ENCODE measurements around the gene ZNF467.

Gene ZNF467

GRCh38 chr7:149804106-149804505, 30.7 kb upstream of the ZNF467 start:
- no peak for DNase-seq

DNA sequence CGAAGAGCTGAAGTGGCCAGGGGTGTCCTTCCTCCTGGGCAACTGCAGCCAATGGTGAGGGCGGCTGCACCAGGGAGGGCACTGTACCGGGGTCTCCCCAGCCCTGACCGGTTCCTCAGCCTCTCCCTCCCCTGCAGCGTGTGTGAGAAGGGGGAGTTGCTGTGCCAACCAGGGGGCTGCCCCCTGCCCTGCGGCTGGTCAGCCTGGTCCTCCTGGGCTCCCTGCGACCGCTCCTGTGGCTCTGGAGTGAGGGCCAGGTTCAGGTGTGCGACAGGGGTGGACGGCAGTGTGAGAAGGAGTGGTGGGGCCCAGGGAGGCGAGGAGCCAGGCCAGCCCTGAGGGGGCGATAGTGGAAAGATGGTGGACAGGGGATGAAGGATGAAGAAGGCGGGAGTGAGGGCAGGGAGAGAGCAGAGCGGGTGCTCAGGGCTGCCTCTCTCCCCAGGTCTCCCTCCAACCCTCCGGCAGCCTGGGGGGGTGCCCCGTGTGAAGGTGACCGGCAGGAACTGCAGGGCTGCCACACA, 30.2 kb upstream of the ZNF467 start:
- DNase-seq: no peak

- no peak for DNase-seq
These were observed 29.6 kb upstream of the ZNF467 start for GRCh38 chr7:149802966-149803365.

- no peak for DNase-seq
These were observed 28.4 kb upstream of the ZNF467 start for GRCh38 chr7:149801816-149802215.

- no peak for DNase-seq
These were observed 27.7 kb upstream of the ZNF467 start for GRCh38 chr7:149801002-149801566.

DNA sequence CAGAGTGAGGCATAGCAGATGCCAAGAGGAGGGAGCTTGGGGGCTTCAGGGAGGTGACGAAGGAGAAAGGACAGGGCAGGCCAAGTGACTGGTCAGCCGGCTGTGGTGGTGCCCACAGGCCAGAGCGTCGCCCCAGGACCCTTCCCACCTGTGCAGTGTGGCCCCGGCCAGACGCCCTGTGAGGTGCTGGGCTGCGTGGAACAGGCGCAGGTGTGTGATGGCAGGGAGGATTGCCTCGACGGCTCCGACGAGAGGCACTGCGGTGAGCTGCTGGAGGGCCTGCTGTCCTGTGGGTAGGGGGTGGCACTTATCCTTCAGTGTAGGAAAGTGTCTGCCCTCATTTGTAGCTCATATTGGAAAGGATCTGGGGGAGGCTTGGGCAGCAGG, 26.8 kb upstream of the ZNF467 start:
- DNase-seq: no peak

- peak; percentile 66 for DNase-seq
These were observed 26.2 kb upstream of the ZNF467 start for GRCh38 chr7:149799397-149800168.

- no peak for DNase-seq
These were observed 24.4 kb upstream of the ZNF467 start for GRCh38 chr7:149797771-149798170.

DNA sequence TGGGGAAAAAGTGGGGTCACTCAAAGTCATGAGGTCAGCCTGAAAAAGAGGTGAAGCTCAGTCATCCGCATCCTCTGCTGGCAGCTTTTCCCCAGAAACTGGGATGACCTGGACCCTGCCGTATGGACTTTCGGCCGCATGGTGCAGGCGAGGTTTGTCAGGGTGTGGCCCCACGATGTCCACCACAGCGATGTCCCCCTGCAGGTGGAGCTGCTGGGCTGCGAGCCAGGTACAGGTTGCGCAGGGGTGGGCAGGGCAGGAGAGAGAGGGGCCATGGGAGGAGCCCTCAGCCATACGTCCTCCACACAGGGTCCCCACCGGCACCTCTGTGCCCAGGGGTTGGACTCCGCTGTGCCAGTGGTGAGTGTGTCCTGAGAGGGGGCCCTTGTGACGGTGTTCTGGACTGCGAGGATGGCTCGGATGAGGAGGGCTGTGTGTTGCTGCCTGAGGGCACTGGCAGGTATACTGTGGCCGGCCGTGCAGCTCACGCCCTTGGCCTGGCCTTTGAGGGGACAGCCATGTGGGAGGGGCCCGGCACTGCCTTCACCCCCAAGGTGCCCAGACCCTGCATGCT, 23.0 kb upstream of the ZNF467 start:
- DNase-seq: no peak

GRCh38 chr7:149795126-149795525, 21.7 kb upstream of the ZNF467 start:
- DNase-seq: no peak

- no peak for DNase-seq
These were observed 21.3 kb upstream of the ZNF467 start for GRCh38 chr7:149794661-149795060.

- no peak for DNase-seq
These were observed 19.9 kb upstream of the ZNF467 start for GRCh38 chr7:149793261-149793660.

GRCh38 chr7:149792220-149792595, 18.8 kb upstream of the ZNF467 start:
- DNase-seq: no peak

DNA sequence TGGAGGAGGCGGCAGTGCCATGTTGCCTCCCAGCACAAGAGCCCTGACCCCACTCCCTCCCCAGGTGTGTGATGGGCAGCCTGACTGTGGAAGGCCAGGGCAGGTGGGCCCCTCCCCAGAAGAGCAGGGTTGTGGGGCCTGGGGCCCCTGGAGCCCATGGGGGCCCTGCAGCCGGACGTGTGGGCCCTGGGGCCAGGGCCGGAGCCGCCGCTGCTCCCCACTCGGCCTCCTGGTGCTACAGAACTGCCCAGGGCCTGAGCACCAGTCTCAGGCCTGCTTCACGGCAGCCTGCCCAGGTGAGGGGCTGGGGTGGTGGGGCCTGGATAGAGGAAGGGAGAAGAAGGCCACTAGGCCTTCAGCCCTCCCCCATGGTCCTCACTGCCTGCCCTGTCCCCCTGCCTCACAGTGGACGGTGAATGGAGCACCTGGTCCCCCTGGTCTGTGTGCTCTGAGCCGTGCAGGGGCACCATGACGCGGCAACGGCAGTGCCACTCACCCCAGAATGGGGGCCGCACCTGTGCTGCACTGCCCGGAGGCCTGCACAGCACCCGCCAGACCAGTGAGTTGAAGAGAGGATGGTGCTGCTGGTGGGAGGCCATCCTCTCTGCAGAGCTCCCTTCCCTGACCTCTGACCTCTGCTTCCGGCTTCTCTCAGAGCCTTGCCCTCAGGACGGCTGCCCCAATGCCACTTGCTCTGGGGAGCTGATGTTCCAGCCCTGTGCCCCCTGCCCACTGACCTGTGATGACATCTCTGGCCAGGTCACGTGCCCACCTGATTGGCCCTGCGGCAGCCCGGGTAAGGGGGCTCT, 18.2 kb upstream of the ZNF467 start:
- DNase-seq: no peak

DNA sequence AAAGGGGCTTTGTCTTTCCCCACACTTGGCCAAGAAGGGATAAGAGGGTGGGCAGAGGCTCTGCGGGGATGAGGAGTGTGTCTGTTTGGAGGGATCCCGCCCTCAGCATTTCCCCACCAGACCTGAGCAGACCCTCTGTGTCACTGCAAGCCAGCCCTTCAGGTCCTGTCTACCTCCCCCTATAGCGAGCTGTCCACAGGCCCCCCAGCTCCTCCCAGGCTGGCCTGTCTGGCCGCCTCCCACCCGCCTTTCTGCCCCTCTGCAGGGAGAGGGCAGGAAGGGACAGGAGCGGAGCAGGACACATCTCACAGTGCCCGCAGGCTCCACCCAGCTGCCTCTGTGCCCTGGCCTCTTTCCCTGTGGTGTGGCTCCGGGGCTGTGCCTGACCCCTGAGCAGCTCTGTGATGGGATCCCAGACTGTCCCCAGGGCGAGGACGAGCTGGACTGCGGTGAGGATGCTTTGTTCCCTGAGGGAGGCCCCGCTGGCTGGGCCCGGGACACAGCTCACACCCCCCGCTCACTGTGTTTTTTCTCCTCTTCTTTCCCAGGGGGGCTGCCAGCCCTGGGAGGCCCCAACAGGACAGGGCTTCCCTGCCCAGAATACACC, 17.5 kb upstream of the ZNF467 start:
- no peak for DNase-seq

DNA sequence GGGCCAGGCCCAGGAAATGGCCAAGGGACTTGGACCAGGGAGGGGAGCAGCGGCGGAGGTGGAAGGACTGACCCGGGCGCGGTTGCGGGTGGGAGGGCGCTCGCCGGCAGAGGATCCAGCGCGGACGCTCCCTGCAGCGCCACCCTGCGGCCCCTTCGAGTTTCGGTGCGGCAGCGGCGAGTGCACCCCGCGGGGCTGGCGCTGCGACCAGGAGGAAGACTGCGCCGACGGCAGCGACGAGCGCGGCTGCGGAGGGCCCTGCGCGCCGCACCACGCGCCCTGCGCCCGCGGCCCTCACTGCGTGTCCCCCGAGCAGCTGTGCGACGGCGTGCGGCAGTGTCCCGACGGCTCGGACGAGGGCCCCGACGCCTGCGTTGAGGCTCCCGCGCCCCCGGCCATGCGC, 16.8 kb upstream of the ZNF467 start:
- DNase-seq: no peak

GRCh38 chr7:149789101-149789500, 15.7 kb upstream of the ZNF467 start:
- DNase-seq: no peak

DNA sequence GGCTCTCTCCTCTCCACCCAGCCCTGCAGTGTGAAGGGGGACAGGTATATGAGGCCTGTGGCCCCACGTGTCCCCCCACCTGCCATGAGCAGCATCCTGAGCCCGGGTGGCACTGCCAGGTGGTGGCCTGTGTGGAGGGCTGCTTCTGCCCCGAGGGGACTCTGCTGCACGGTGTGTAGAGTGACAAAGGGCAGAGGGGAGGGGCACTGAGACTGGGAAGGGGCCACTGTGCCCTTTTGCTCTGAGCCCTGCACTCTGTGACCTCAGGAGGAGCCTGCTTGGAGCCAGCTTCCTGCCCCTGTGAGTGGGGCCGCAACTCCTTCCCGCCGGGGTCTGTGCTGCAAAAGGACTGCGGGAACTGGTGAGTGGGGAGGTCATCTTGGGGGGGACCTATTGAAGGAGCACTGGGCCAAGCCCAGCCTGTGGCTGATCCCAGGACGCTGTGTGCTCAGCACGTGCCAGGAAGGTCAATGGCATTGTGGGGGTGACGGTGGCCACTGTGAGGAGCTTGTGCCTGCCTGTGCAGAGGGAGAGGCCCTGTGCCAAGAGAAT, 15.0 kb upstream of the ZNF467 start:
- DNase-seq: no peak

DNA sequence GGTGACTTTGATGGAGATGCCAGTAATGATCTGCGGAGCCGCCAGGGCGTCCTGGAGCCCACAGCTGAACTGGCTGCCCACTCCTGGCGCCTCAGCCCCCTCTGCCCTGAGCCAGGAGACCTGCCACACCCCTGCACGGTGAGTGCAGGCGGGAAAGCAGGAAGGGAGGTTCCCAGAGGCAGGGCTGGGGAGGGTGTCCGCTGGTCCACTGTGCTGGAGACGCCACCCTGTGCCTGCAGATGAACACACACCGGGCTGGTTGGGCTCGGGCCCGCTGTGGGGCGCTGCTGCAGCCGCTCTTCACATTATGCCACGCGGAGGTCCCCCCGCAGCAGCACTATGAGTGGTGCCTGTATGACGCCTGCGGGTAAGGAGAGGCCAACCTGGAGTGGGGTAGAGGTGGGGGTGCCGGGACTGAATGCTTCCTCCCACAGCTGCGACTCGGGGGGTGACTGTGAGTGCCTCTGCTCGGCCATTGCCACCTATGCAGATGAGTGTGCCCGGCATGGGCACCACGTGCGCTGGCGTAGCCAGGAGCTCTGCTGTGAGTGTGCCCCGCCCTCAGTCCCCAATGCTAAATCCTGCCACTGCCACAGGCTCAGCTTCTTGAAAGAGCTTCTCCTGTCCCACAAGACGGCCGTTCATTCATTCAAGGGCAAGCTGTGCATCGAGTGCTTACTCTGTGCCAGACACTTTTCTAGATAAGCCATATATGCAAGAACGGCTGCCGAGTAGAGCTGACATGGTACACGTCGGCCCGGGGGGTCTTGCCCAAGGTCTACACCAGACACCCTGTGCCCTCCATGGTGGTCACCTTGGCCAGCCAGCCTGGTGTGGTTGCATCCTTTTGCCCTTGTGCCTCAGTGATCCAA, 14.3 kb upstream of the ZNF467 start:
- DNase-seq: peak; percentile 83

- DNase-seq: no peak
These were observed 12.6 kb upstream of the ZNF467 start for GRCh38 chr7:149785983-149786382.

DNA sequence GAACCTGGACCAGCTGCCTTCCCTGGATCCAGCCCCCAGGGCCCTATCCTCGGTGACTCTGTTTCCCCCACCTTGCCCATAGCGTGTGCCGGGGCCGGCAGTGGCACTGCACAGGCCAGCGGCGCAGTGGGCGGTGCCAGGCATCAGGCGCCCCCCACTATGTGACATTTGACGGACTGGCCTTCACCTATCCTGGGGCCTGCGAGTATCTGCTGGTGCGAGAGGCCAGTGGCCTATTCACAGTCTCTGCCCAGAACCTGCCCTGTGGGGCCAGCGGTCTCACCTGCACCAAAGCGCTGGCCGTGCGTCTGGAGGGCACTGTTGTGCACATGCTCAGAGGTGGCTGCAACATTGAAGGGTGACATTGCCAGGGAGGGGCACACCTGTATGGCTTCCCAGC, 12.0 kb upstream of the ZNF467 start:
- DNase-seq: no peak

DNA sequence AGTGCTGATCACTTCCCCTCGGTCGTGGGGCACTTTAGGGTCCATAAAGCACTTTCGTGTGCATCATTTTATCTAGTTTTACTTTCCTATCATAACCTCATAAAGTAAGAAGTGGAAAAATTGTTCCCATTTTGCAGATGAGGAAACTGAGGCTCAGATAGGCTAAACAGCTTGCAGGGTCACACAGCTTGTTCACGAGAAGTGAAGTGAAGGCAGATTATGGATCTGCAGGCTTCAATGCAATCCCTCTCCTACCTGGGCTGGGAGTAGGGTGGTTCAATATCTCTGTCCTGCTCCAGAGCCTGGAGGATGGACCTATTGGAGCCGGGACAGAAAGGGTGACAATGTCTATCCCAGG, 10.8 kb upstream of the ZNF467 start:
- DNase-seq: no peak

Data from 8988T (cell line).